Astrocyte (in vitro differentiated cells and primary cell): ENCODE results near the gene ZFP14. TPM values are rescaled to one million over a fixed set of nuclear protein-coding genes. Genes with fewer than 3 reads are reported as not detected.
A peak's percentile ranks its signal among the peaks of the same experiment; 100 is the strongest.

Source experiments
- DNase-seq: peaks from one replicate; pipeline ENCODE4 v3.0.0-alpha.2; 2010; ENCODE audit warnings: low read depth
- FAIRE-seq: peaks from 2 replicates; lab custom pipeline; 2011; peaks lifted over from hg19 to GRCh38; lab: Jason Lieb, UNC
- H2AFZ ChIP-seq: 2 replicates; pipeline ENCODE4 v1.6.0; 2012; ENCODE audit warnings: low read depth, low read length, inconsistent platforms
- H3K27ac ChIP-seq: 2 replicates; pipeline ENCODE4 v1.5.1; 2011; ENCODE audit warnings: low read depth, low read length, inconsistent platforms
- H3K27me3 ChIP-seq: 2 replicates; pipeline ENCODE4 v1.6.0; 2011; ENCODE audit warnings: low read length, inconsistent platforms; ENCODE audit not compliant: insufficient read depth
- H3K36me3 ChIP-seq: 2 replicates; pipeline ENCODE4 v1.5.1; 2011; ENCODE audit warnings: low read length, inconsistent platforms; ENCODE audit not compliant: insufficient read depth
- H3K4me1 ChIP-seq: 2 replicates; pipeline ENCODE4 v1.5.1; 2011; ENCODE audit warnings: low read length, inconsistent platforms; ENCODE audit not compliant: insufficient read depth
- H3K4me2 ChIP-seq: 2 replicates; pipeline ENCODE4 v1.6.0; 2012; ENCODE audit warnings: low read length, inconsistent platforms
- H3K4me3 ChIP-seq: 2 replicates; pipeline ENCODE4 v1.5.1; 2011; ENCODE audit warnings: low read depth, mild to moderate bottlenecking, low read length, inconsistent platforms; ENCODE audit not compliant: insufficient read depth
- H3K79me2 ChIP-seq: 2 replicates; pipeline ENCODE4 v1.6.0; 2012; ENCODE audit warnings: mild to moderate bottlenecking, low read length, inconsistent platforms; ENCODE audit not compliant: insufficient read depth
- H3K9ac ChIP-seq: 2 replicates; pipeline ENCODE4 v1.6.0; 2012; ENCODE audit warnings: mild to moderate bottlenecking, low read length, inconsistent platforms
- H3K9me3 ChIP-seq: 2 replicates; pipeline ENCODE4 v1.5.1; 2012; ENCODE audit warnings: low read depth, mild to moderate bottlenecking, low read length, inconsistent platforms; ENCODE audit not compliant: insufficient read depth
- H4K20me1 ChIP-seq: 2 replicates; pipeline ENCODE4 v1.6.0; 2012; ENCODE audit warnings: low read length, inconsistent platforms; ENCODE audit not compliant: insufficient read depth
- H3K27ac Mint-ChIP-seq: one replicate; pipeline ENCODE4 v1.8.0; 2021; ENCODE audit warnings: mild to moderate bottlenecking, mixed read lengths; ENCODE audit not compliant: unreplicated experiment
- H3K27me3 Mint-ChIP-seq: one replicate; pipeline ENCODE4 v1.8.0; 2021; ENCODE audit warnings: low read depth, mixed read lengths; ENCODE audit not compliant: unreplicated experiment
- H3K36me3 Mint-ChIP-seq: one replicate; pipeline ENCODE4 v1.8.0; 2021; ENCODE audit warnings: low read depth, mixed read lengths; ENCODE audit not compliant: unreplicated experiment
- H3K4me1 Mint-ChIP-seq: one replicate; pipeline ENCODE4 v1.8.0; 2021; ENCODE audit warnings: low read depth, mixed read lengths; ENCODE audit not compliant: unreplicated experiment
- H3K4me3 Mint-ChIP-seq: one replicate; pipeline ENCODE4 v1.8.0; 2021; ENCODE audit warnings: mild to moderate bottlenecking, moderate library complexity, mixed read lengths; ENCODE audit not compliant: unreplicated experiment
- H3K9me3 Mint-ChIP-seq: one replicate; pipeline ENCODE4 v1.8.0; 2021; ENCODE audit warnings: mild to moderate bottlenecking, mixed read lengths; ENCODE audit not compliant: unreplicated experiment
- EZH2 ChIP-seq: IDR thresholded peaks from 2 replicates; pipeline ENCODE4 v1.6.1; 2012; ENCODE audit warnings: mild to moderate bottlenecking, low read length, inconsistent platforms; ENCODE audit not compliant: insufficient read depth
- total RNA-seq: library from RNA; stranded (reverse); gene quantifications from 2 replicates; pipeline ENCODE4 v1.2.1, GENCODE V29; 2021
- TF ChIP-seq, protein P1 (sequence below): IDR thresholded peaks from 2 replicates; pipeline ENCODE4 v1.5.1; 2011; ENCODE audit warnings: low read depth, mild to moderate bottlenecking, inconsistent platforms, low read length, moderate library complexity; ENCODE audit not compliant: insufficient read depth

Gene ZFP14
- total RNA-seq, 1 donor from 2014 or later, result 3.2 TPM

DNA sequence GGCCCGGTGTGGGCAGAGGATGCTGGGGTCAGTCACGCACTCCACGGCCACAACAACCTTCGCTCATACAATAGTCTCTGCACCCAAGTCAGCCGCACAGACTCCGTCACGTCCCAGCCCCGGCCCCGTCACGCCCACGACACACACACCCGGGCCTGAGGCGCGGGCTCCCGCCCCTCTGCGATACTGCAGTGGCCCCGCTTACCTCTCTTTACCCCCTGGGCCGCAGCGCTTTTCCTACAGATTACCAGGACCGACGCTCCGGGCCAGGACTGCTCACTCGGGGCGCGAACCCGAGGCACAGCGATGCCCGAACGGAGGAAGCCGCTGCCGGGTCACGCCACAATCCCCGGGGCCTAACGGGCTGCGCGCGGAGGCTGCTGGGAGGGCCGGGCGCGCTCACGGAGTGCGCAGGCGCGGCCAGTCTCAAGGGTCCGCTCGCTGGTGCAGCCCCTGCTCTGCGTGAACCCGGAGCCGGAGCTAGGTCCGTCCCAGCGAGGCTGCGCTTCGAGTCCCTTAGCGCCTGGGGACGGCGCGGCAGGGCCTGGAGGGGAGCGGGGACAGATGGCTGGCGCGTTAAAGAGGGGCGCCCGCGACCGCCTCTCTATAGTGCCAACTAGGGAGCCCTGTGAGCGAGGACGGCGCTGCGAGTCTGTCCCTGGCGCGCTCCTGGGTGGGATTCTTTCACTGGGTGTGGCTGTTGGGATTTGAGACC is 39.4 kb upstream of the ZFP14 start, which contains the start of gene ZFP82:
ZFP82 (minus strand) TSS at position 358 of the 715 bp plus-strand sequence. CDS start 8,855 bp downstream, outside the sequence.
- peak within 1 kb of the TSS; percentile 70 for H3K27ac ChIP-seq
- peaks cover 29% of the 10 kb centered on the region for H3K79me2 ChIP-seq
- Mint-ChIP-seq H3K36me3 (peaks cover 34% of the 10 kb centered on the region), H3K27me3 (peaks cover 4% of the 10 kb centered on the region), H3K4me1 (peaks cover 6% of the 10 kb centered on the region), H3K4me3 (peak within 1 kb of the TSS; percentile 95), H3K9me3 (peaks cover 25% of the 10 kb centered on the region), H3K27ac (peak within 1 kb of the TSS; percentile 92)
- peaks cover 5% of the 10 kb centered on the region for H3K4me1 ChIP-seq
- H3K9ac ChIP-seq, result peak within 1 kb of the TSS; percentile 83
- peak within 1 kb of the TSS; percentile 64 for H3K4me3 ChIP-seq
- peak; percentile 68 for DNase-seq
- TF ChIP-seq, protein P1, sequence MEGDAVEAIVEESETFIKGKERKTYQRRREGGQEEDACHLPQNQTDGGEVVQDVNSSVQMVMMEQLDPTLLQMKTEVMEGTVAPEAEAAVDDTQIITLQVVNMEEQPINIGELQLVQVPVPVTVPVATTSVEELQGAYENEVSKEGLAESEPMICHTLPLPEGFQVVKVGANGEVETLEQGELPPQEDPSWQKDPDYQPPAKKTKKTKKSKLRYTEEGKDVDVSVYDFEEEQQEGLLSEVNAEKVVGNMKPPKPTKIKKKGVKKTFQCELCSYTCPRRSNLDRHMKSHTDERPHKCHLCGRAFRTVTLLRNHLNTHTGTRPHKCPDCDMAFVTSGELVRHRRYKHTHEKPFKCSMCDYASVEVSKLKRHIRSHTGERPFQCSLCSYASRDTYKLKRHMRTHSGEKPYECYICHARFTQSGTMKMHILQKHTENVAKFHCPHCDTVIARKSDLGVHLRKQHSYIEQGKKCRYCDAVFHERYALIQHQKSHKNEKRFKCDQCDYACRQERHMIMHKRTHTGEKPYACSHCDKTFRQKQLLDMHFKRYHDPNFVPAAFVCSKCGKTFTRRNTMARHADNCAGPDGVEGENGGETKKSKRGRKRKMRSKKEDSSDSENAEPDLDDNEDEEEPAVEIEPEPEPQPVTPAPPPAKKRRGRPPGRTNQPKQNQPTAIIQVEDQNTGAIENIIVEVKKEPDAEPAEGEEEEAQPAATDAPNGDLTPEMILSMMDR, result no peak
- no peak for TF ChIP-seq EZH2
- no peaks in the 10 kb centered on the region for H4K20me1 ChIP-seq
- FAIRE-seq, result no peak
- H3K36me3 ChIP-seq, result no peaks in the 10 kb centered on the region
- H3K9me3 ChIP-seq, result no peaks in the 10 kb centered on the region
- H3K4me2 ChIP-seq, result peak within 1 kb of the TSS; percentile 86
- peak within 1 kb of the TSS; percentile 94 for H2AFZ ChIP-seq
- H3K27me3 ChIP-seq, result no peaks in the 10 kb centered on the region

DNA sequence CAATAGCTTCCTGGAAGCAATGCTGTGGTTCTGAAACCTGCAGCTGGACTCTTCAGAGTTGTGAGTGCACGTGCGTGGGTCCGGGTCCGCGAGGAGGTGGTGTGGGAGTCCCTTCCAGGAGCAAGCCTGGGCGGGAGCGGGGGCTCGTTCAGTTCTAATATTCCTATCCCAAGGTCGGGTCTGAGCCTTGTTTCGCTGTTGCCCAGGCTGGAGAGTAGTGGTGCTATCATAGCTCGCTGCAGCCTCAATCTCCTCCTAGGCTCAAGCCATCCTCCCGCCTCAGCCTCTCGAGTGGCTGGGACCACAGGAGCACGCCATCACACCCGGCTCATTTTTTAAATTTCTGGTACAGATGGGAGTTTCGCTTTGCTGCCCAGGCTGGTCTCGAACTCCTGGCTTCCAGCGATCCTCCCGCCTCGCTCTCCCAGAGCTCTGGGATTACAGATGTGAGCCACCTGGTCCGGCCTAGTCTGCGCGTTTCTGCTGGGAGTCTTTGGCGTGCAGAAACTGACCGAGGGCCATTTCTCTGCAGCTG is 38.8 kb upstream of the ZFP14 start:
- H3K36me3 ChIP-seq, result no peaks in the 10 kb centered on the region
- Mint-ChIP-seq H3K4me3 (peak overlapping the region; percentile 95), H3K27me3 (peaks cover 4% of the 10 kb centered on the region), H3K9me3 (peaks cover 27% of the 10 kb centered on the region), H3K36me3 (peaks cover 36% of the 10 kb centered on the region), H3K4me1 (peaks cover 6% of the 10 kb centered on the region), H3K27ac (peak overlapping the region; percentile 92)
- peak overlapping the region; percentile 64 for H3K4me3 ChIP-seq
- no peak overlapping the region for H3K27ac ChIP-seq
- FAIRE-seq (no peak), DNase-seq (no peak)
- TF ChIP-seq, protein P1, result no peak
- TF ChIP-seq EZH2, result no peak
- no peaks in the 10 kb centered on the region for H4K20me1 ChIP-seq
- H3K9ac ChIP-seq, result peak overlapping the region; percentile 83
- peak overlapping the region; percentile 94 for H2AFZ ChIP-seq
- H3K27me3 ChIP-seq, result no peaks in the 10 kb centered on the region
- H3K9me3 ChIP-seq, result peaks cover 1% of the 10 kb centered on the region
- peak overlapping the region; percentile 86 for H3K4me2 ChIP-seq
- peaks cover 35% of the 10 kb centered on the region for H3K79me2 ChIP-seq
- H3K4me1 ChIP-seq, result peaks cover 5% of the 10 kb centered on the region

DNA sequence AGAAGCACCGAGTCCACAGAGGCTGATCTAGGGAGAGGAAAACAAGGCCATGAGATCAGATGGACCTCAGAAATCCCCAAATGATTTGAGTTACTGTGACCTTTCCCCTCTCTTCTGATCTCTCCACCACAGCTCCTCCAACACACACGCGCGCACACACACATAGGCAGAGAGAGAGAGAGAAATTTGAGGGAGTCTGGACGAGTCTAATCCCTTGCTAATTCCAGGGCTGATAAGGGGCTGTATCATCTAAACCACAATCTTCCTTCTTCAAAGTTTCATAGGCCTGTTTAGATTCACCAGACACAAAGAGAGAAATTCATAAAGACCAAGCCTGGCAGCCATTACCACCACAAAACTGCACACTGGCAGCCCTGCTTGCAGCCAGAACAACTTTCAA is 30.8 kb upstream of the ZFP14 start:
- Histone ChIP-seq H3K36me3 (peaks cover 19% of the 10 kb centered on the region), H3K27ac (no peak overlapping the region), H3K9me3 (peaks cover 10% of the 10 kb centered on the region), H3K27me3 (no peaks in the 10 kb centered on the region), H3K4me2 (no peak overlapping the region), H2AFZ (no peak overlapping the region), H3K79me2 (peaks cover 37% of the 10 kb centered on the region), H3K4me1 (no peaks in the 10 kb centered on the region), H3K4me3 (no peak overlapping the region), H4K20me1 (no peaks in the 10 kb centered on the region), H3K9ac (no peak overlapping the region)
- Mint-ChIP-seq H3K27ac (no peak overlapping the region), H3K9me3 (peaks cover 24% of the 10 kb centered on the region), H3K36me3 (peaks cover 55% of the 10 kb centered on the region), H3K27me3 (no peaks in the 10 kb centered on the region), H3K4me3 (no peak overlapping the region), H3K4me1 (no peaks in the 10 kb centered on the region)
- FAIRE-seq (no peak), DNase-seq (peak; percentile 73)
- no peak for TF ChIP-seq EZH2
- TF ChIP-seq, protein P1, result no peak
